Body of pancreas (tissue), 4 donors: ENCODE measurements around the gene CDK18.

Source experiments
- CTCF ChIP-seq, 7 experiments: fragments of 450-650 bp in 4 of 7; fragments of 200-600 bp in 3 of 7; sonication (generic) in 3 of 7; IDR thresholded peaks; one replicate each; pipeline ENCODE4 v1.5.1; 2016 to 2019; ENCODE audit warnings: antibody characterized with exemption in 7 of 7
- POLR2A ChIP-seq, 3 donors: fragments of 450-650 bp; IDR thresholded peaks; one replicate each; pipeline ENCODE4 v1.6.1; 2016; ENCODE audit warnings: antibody characterized with exemption in 3 of 3, mild to moderate bottlenecking in 2 of 3

GRCh38 chr1:205542367-205542766, 37.9 kb downstream of the CDK18 start:
- TF ChIP-seq CTCF (IDR thresholded peaks at IDR 0.05) (no peak), POLR2A (IDR thresholded peaks at IDR 0.05) (no peak)
